NCI-H748 (cell line): Measurements from ENCODE around the gene ASPRV1.

Experiments
- DNase-seq: peaks from one replicate; lab custom pipeline; 2025; ENCODE audit not compliant: unreplicated experiment; lab: John Stamatoyannopoulos, UW

The ASPRV1 gene

GRCh38 chr2:69914164-69914949, 47.1 kb downstream of the ASPRV1 start:
- peak; percentile 99 for DNase-seq

- DNase-seq: peak; percentile 61
Measured at GRCh38 chr2:69911985-69912563, 49.4 kb downstream of the ASPRV1 start.
